Measurements from ENCODE around the gene MSH3. TPM values are rescaled to one million over a fixed set of nuclear protein-coding genes. Genes with fewer than 3 reads are reported as not detected.
"Not testable (repeated sequence)": the region's sequence is repeated elsewhere in the genome, so short reads cannot be mapped to it uniquely, and the experiment has no call there.

Gene MSH3
- total RNA-seq, 2 donors from 2014 or later = 10.9 to 11.5 TPM

DNA sequence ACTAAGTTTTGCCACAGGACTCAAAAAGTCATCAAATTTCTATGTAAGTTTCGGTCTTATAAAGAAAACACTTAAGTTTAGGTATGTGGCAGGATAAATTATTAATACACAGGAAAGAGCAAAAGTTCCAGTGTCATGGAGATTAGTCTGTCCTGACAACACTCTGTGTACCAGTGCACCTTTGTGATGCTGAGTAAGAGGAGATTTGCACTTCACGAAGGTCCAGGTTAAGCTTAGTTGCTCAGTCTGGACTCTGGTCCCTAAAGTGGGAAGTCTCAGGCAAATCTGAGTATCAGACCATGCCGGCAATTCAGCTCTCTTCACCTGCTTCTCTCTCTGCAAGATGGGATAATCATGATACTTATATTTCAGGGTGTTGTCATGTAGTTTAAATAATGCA, 166.2 kb downstream of the MSH3 start:
- DNase-seq (no peak), ATAC-seq (no peak)
- intact Hi-C loops (cut with DNase I) = no loop called here

DNA sequence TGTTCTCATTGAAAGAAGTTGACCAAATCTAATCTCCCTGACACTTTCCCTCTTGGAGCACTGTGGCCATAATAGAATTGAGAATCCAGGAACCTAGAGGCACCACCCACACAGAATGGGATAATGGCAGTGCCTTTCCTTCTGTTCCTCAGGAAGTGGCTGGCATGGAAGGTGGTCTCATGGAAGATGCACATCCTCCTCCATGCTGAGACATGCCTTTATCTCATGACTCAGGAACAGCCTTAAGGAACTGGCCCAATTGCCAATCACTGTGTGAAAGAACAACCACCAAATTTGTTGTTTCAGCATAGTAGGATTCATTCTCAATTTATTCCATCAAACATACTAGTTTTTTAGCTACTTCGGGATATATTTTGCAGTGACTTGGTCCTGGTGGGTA, 168.2 kb downstream of the MSH3 start:
- intact Hi-C loops (cut with DNase I) = no loop called here
- ATAC-seq (no peak), DNase-seq (no peak)

GRCh38 chr5:80824159-80824558, 169.7 kb downstream of the MSH3 start:
- ATAC-seq; intact Hi-C loops (cut with DNase I); DNase-seq: not testable (repeated sequence)

GRCh38 chr5:80825786-80826460, 171.5 kb downstream of the MSH3 start:
- intact Hi-C loops (cut with DNase I) = no loop called here
- peak in 1 of 2 donors; percentile 51 for ATAC-seq
- DNase-seq = no peak

GRCh38 chr5:80834710-80835109, 180.3 kb downstream of the MSH3 start:
- intact Hi-C loops (cut with DNase I) = no loop called here
- DNase-seq (no peak), ATAC-seq (no peak)

GRCh38 chr5:80835128-80835527, 180.7 kb downstream of the MSH3 start:
- no peak for ATAC-seq
- DNase-seq = no peak
- intact Hi-C loops (cut with DNase I) = no loop called here

DNA sequence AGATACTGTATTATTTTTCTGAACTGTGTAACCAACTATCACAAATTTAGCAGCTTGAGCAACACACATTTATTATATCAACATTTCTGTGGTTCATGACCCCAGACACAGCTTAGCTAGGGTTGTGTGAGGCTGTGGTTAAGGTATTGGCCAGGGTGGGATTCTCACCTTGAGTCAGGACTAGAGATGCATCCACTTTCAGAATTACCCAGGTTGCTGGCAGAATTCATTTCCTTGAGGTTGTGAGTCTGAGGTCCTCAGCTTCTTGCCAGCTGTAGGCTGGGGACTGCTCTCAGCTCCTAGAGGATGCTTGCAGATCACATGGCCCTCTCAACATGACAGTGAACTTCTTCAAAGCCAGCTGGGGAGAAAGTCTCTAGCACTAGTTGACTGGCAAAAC, 183.2 kb downstream of the MSH3 start:
- ATAC-seq (no peak), DNase-seq (no peak)
- intact Hi-C loops (cut with DNase I) = no loop called here

GRCh38 chr5:80841026-80841797, 186.8 kb downstream of the MSH3 start:
- DNase-seq; intact Hi-C loops (cut with DNase I); ATAC-seq: not testable (repeated sequence)

DNA sequence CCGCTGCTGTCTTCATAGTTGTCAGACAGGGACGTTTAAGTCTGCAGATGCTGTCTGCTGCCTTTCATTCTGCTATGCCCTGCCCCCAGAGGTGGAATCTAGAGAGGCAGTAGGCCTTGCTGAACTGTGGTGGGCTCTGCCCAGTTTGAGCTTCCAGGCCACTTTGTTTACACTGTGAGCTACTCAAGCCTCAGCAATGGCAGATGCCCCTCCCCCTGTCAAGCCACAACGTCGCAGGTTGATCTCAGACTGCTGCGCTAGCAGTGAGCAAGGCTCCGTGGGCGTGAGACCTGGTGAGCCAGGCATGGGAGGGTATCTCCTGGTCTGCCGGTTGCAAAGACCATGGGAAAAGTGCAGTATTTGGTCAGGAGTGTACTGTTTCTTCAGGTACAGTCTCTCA, 192.0 kb downstream of the MSH3 start:
- ATAC-seq; DNase-seq; intact Hi-C loops (cut with DNase I): not testable (repeated sequence)

DNA sequence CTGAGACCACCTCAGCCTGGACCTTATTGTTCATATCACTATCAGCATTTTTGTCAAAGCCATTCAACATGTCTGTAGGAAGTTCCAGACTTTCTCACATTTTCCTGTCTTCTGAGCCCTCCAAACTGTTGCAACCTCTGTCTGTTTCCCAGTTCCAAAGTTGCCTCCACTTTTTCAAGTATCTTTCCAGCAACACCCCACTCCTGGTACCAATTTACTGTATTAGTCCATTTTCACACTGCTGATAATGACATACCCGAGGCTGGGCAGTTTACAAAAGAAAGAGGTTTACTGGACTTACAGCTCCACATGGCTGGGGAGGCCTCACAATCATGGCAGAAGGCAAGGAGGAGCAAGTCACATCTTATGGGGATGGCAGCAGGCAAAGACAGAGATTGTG, 195.7 kb downstream of the MSH3 start:
- DNase-seq; intact Hi-C loops (cut with DNase I); ATAC-seq: not testable (repeated sequence)

DNA sequence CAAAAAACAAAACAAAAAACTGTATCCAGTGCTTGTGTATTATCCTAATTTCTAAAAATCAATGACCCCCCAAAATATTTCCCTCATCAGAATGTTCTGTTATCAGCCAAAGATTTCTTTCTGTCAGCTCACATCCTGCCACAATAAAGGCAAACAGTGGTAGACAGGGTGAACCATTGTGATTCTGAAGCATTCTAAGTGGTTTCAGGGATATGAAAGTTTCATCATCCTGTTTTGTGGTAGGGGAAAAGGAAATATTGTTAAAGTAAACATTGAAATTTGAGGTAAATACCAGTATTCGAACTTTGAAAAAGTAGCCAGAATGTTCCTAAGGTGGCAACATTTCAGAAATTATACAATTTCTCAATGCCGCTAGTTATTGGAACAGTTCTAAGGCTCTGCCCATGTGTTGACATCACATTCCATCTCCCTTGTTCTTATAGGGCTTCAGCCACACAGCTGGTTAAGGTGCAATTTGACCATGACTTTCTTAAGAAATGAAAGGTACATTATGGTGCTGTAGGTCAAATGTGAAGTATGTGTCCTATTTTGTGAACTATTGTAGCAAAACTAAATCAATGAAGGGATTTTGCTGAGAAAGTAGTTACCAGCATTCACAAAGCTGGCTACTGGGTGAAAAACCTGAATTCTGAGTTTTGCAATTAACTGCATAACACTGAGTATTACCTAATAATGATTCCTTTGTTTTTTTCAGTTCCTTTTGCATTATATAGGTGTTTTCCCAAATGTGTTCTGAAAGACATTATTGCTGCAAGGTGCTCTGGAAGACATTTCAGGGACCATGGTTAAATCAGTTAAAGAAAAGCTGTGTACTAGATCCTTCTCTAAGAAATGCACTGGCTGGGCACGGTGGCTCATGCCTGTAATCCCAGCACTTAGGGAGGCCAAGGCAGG, 198.1 kb downstream of the MSH3 start:
- DNase-seq = no peak
- intact Hi-C loops (cut with DNase I) = no loop called here
- no peak for ATAC-seq

DNA sequence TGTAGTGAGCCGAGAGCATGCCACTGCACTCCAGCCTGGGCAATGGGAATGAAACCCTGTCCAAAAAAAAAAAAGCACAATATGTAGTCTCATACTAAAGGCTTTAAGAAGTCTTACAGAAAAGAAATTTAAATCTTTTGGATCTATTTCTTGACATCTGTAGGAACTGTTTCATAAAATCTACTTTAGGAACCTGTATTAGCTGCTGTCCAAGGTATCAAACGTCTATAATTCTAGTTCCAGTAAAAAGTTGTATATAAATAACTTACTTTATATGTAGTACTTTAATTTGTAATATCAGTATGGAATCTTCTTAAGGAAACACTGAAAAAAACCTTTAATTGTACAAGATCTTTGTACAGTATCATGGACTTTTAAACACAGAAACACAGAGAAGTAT, 199.0 kb downstream of the MSH3 start:
- intact Hi-C loops (cut with DNase I) = no loop called here
- DNase-seq (no peak), ATAC-seq (no peak)

DNA sequence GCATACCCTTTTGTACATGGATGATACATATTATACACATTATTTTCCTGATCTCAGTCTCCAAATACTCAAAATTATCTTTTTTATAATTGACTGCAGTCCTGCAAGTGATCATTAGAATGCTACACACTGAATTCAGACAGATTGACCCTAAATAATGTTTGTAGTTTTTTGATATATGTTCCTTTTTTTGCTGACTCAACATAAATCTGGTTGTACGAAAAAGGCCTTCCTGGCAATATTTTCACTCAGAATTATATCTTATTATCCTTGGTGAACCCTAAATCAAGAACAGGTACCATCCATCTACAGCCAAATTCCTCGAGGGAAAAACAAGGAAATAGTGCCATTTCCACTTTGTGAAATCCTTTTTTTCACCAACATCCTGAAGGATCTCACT, 200.1 kb downstream of the MSH3 start:
- DNase-seq = no peak
- intact Hi-C loops (cut with DNase I) = no loop called here
- ATAC-seq = no peak

GRCh38 chr5:80860924-80861613, 206.6 kb downstream of the MSH3 start:
- intact Hi-C loops (cut with DNase I) = no loop called here
- DNase-seq (no peak), ATAC-seq (no peak)

DNA sequence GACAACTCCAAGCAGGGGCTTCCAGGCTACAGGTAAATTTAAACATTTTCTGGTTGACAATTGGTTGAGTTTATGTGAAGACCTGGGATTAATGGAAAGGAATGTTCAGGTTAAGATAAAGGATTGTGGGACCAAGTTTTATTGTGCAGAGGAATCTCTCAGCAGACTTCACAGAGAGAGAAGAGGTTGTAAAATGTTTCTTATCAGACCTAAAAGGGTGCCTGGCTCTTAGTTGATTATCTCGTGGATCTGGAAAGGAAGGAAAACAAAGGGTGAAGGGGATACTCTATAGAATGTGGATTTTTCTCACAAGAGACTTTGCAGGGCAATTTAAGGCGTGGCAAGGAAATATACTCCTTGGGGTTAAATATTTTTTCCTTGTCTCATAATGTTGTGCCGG, 209.3 kb downstream of the MSH3 start:
- ATAC-seq (no peak), DNase-seq (no peak)
- intact Hi-C loops (cut with DNase I) = no loop called here

DNA sequence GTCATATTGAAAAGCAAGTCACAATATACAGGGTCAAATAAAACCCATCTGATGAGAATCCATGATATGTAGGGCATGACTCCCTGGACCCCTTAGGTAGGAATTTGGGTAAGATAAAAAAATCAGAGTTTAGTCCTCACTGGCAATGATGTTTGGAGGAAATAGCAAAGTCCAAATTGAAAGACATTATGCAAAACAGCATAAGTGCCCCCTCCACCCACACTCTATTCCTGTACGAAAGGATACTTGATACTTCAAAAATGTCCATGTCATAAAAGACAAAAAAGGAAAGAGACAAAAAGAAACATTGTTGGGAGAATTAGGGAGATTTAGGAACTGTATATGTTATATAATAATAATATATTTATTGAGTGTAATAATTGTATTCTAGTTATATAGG, 209.7 kb downstream of the MSH3 start:
- no peak for ATAC-seq
- no peak for DNase-seq
- intact Hi-C loops (cut with DNase I) = no loop called here

DNA sequence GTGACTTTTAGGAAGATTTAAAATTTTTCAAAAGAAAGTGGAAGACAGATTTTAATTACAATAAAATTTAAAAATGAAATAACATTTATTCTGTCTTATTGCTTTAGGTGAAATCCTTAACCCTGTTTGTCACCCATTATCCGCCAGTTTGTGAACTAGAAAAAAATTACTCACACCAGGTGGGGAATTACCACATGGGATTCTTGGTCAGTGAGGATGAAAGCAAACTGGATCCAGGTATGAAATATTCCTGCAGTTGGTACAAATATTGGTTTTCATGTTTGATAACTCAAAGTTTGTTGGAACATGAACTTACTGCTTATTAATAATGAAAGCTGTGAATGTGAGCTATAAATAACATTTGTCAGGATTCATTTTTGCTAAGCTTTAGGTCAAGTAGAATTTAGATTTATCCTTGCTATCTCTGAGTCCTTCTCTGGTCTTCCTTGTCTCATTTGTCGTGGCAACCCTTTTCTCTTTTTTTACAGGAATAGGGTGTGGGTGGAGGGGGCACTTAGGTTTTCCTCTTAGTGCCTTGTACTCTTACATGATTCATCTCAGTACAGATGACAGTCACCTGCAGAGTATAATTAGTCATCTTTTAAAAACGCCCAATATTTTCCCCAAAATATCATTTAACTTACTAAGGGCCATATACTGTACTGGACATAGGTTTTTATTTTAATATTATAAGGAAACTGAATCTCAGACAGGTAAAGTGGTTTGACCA, 210.4 kb downstream of the MSH3 start:
- ATAC-seq = no peak
- intact Hi-C loops (cut with DNase I) = no loop called here
- no peak for DNase-seq

GRCh38 chr5:80865551-80865950, 211.1 kb downstream of the MSH3 start:
- ATAC-seq = no peak
- intact Hi-C loops (cut with DNase I) = no loop called here
- DNase-seq = no peak

GRCh38 chr5:80866371-80866770, 211.9 kb downstream of the MSH3 start:
- ATAC-seq (no peak), DNase-seq (no peak)
- intact Hi-C loops (cut with DNase I) = no loop called here
